ENCODE data around the gene LZTR1. TPM values are rescaled to one million over a fixed set of nuclear protein-coding genes. Genes with fewer than 3 reads are reported as not detected.

LZTR1 gene
- total and polyA plus RNA-seq, 12 donors = 14.7 to 36.5 (median 24.4) TPM

GRCh38 chr22:20979243-20979809 is 2.8 kb upstream of the LZTR1 start:
- Histone ChIP-seq H3K9me3 (peaks cover 0 to 10% (median 6%) of the 10 kb centered on the region in 11 donors), H3K36me3 (peaks cover 0 to 10% (median 0%) of the 10 kb centered on the region in 9 donors), H3K4me1 (peaks cover 20 to 42% (median 34%) of the 10 kb centered on the region in 9 donors), H3K27me3 (no peaks in the 10 kb centered on the region), H3K27ac (peak overlapping the region in 1 of 10 donors; percentile 3), H3K4me3 (peak overlapping the region in 9 of 10 donors; percentile 15 to 41 (median 31))
- WGBS, 2 donors = 11 to 13% methylated on average over 32 to 39 of the region's 39 CpGs
- intact Hi-C loops (cut with DNase I) = no loop called here
- no peak for TF ChIP-seq CTCF (IDR thresholded peaks at IDR 0.05)
- DNase-seq (peak; percentile 56 to 60), ATAC-seq (peak in 7 of 8 donors; percentile 10 to 64 (median 31))

- DNase-seq (no peak), ATAC-seq (no peak)
- H3K27ac ChIP-seq = peak overlapping the region in 1 of 10 donors; percentile 3
- H3K9me3 ChIP-seq = peaks cover 0 to 10% (median 6%) of the 10 kb centered on the region in 11 donors
- no peaks in the 10 kb centered on the region for H3K27me3 ChIP-seq
- peaks cover 0 to 15% (median 0%) of the 10 kb centered on the region in 9 donors for H3K36me3 ChIP-seq
- WGBS, 2 donors = 37 to 44% methylated on average over 13 of the region's 13 CpGs
- no peak for TF ChIP-seq CTCF (IDR thresholded peaks at IDR 0.05)
- H3K4me3 ChIP-seq = peak overlapping the region in 8 of 10 donors; percentile 15 to 41 (median 32)
- intact Hi-C loops (cut with DNase I) = loop anchor here in 5 of 10 donors (2.0 to 10.0 kb wide), 6 partner anchors 63 to 95 kb away; partner anchors contain the start of genes CRKL (in 4 of the 5) and LRRC74B (in 1 of the 5)
- H3K4me1 ChIP-seq = peaks cover 20 to 42% (median 34%) of the 10 kb centered on the region in 9 donors
Observed at GRCh38 chr22:20979940-20980453, 2.1 kb upstream of the LZTR1 start.

GRCh38 chr22:20980523-20980922 is 1.6 kb upstream of the LZTR1 start:
- no peak for DNase-seq
- Histone ChIP-seq H3K4me1 (peaks cover 20 to 42% (median 34%) of the 10 kb centered on the region in 9 donors), H3K27ac (no peak overlapping the region), H3K27me3 (no peaks in the 10 kb centered on the region), H3K9me3 (peaks cover 0 to 10% (median 6%) of the 10 kb centered on the region in 11 donors), H3K4me3 (no peak overlapping the region), H3K36me3 (peaks cover 0 to 20% (median 0%) of the 10 kb centered on the region in 9 donors)
- ATAC-seq = no peak
- 81 to 92% methylated on average over 4 of the region's 4 CpGs for WGBS, 2 donors
- no peak for TF ChIP-seq CTCF (IDR thresholded peaks at IDR 0.05)
- intact Hi-C loops (cut with DNase I) = loop anchor here in 5 of 10 donors (2.0 to 10.0 kb wide), 6 partner anchors 63 to 96 kb away; partner anchors contain the start of genes CRKL (in 4 of the 5) and LRRC74B (in 1 of the 5)

GRCh38 chr22:20980938-20981722 is 967 bp upstream of the LZTR1 start:
- no peak for DNase-seq
- Histone ChIP-seq H3K36me3 (peaks cover 0 to 26% (median 4%) of the 10 kb centered on the region in 9 donors), H3K4me3 (peak overlapping the region; percentile 61 to 98 (median 76)), H3K27ac (peak overlapping the region; percentile 75 to 98 (median 92)), H3K4me1 (peaks cover 20 to 42% (median 34%) of the 10 kb centered on the region in 9 donors), H3K9me3 (peaks cover 0 to 10% (median 6%) of the 10 kb centered on the region in 11 donors), H3K27me3 (no peaks in the 10 kb centered on the region)
- intact Hi-C loops (cut with DNase I) = loop anchor here in 5 of 10 donors (1.0 to 10.0 kb wide), 7 partner anchors 21 to 96 kb away; partner anchors contain the start of genes CRKL (in 4 of the 5), LRRC74B (in 1 of the 5) and THAP7 (in 1 of the 5)
- ATAC-seq = no peak
- WGBS, 2 donors = 68 to 72% methylated on average over 10 of the region's 10 CpGs
- no peak for TF ChIP-seq CTCF (IDR thresholded peaks at IDR 0.05)

Data from heart right ventricle (tissue), 16 donors.